HEK293 (cell line): Measurements from ENCODE around the gene BAIAP2.

ENCODE experiments used
- CTCF ChIA-PET: fragments of 350-600 bp; formaldehyde crosslinking; extraction: SDS; loops from one replicate; lab custom pipeline; 2021; ENCODE audit warnings: antibody characterized with exemption; lab: Yijun Ruan, JAX
- POLR2A ChIA-PET: fragments of 300-600 bp; formaldehyde crosslinking; extraction: SDS; loops from one replicate; lab custom pipeline; 2020; ENCODE audit warnings: antibody characterized with exemption, inconsistent platforms; lab: Yijun Ruan, JAX
- H3K27ac ChIP-seq: fragments of 200-500 bp; sonication (Bioruptor generic); 2 replicates; pipeline ENCODE4 v1.5.1; 2014; ENCODE audit warnings: low read depth, low read length, control low read depth, inconsistent platforms; ENCODE audit errors: extremely low read depth
- H3K36me3 ChIP-seq, 2 experiments: fragments of 200-500 bp in 1 of 2; sonication (Bioruptor generic) in 1 of 2; 1 replicate in 1 of 2; 2 replicates in 1 of 2; pipeline ENCODE4 v1.5.1; 2014 to 2017; ENCODE audit warnings: inconsistent platforms in 2 of 2, low read length in 2 of 2; ENCODE audit not compliant: control insufficient read depth in 2 of 2, insufficient read depth in 1 of 2
- H3K4me1 ChIP-seq: fragments of 200-500 bp; sonication (Bioruptor generic); 2 replicates; pipeline ENCODE4 v1.5.1; 2014; ENCODE audit warnings: mild to moderate bottlenecking, low read length, inconsistent platforms; ENCODE audit not compliant: control insufficient read depth, insufficient read depth
- H3K4me3 ChIP-seq: 2 replicates; pipeline ENCODE4 v1.5.1; 2011; ENCODE audit warnings: low read depth, mild to moderate bottlenecking, control low read depth, low read length, moderate library complexity
- H3K9me3 ChIP-seq: fragments of 200-500 bp; sonication (Bioruptor generic); 2 replicates; pipeline ENCODE4 v1.5.1; 2014; ENCODE audit warnings: low read depth, low read length, inconsistent platforms; ENCODE audit not compliant: control insufficient read depth, insufficient read depth
- FEZF1 ChIP-seq: fragments of 450-650 bp; formaldehyde crosslinking; IDR thresholded peaks from 2 replicates; pipeline ENCODE4 v1.5.1; 2016; ENCODE audit warnings: missing biosample characterization, missing genetic modification characterization
- HOXA7 ChIP-seq: sonication (generic); formaldehyde crosslinking; IDR thresholded peaks from 2 replicates; pipeline ENCODE4 v1.8.1; 2022; ENCODE audit warnings: missing genetic modification reagents, borderline replicate concordance
- HOXD13 ChIP-seq: sonication (generic); formaldehyde crosslinking; IDR thresholded peaks from 2 replicates; pipeline ENCODE4 v1.8.0; 2022; ENCODE audit warnings: missing genetic modification reagents, borderline replicate concordance
- PATZ1 ChIP-seq: fragments of 450-650 bp; formaldehyde crosslinking; IDR thresholded peaks from 2 replicates; pipeline ENCODE4 v1.5.1; 2016; ENCODE audit warnings: missing biosample characterization, missing genetic modification characterization
- SP2 ChIP-seq: fragments of 450-650 bp; formaldehyde crosslinking; IDR thresholded peaks from 2 replicates; pipeline ENCODE4 v1.5.1; 2016; ENCODE audit warnings: missing biosample characterization, missing genetic modification characterization
- YY1 ChIP-seq: fragments of 450-650 bp; formaldehyde crosslinking; IDR thresholded peaks from 2 replicates; pipeline ENCODE4 v1.5.1; 2018; ENCODE audit warnings: missing biosample characterization, missing genetic modification characterization
- ZBTB1 ChIP-seq: fragments of 450-650 bp; formaldehyde crosslinking; IDR thresholded peaks from 2 replicates; pipeline ENCODE4 v1.5.1; 2016; ENCODE audit warnings: missing biosample characterization, missing genetic modification characterization
- ZBTB8A ChIP-seq: fragments of 450-650 bp; formaldehyde crosslinking; IDR thresholded peaks from 2 replicates; pipeline ENCODE4 v1.5.1; 2016; ENCODE audit warnings: missing biosample characterization, missing genetic modification characterization
- ZIC2 ChIP-seq: fragments of 450-650 bp; formaldehyde crosslinking; IDR thresholded peaks from 2 replicates; pipeline ENCODE4 v1.5.1; 2016; ENCODE audit warnings: missing biosample characterization, missing genetic modification characterization
- ZNF10 ChIP-seq: fragments of 450-650 bp; formaldehyde crosslinking; IDR thresholded peaks from 2 replicates; pipeline ENCODE4 v1.5.1; 2017; ENCODE audit warnings: missing biosample characterization, missing genetic modification characterization
- ZNF138 ChIP-seq: fragments of 450-650 bp; formaldehyde crosslinking; IDR thresholded peaks from 2 replicates; pipeline ENCODE4 v1.5.1; 2016; ENCODE audit warnings: missing biosample characterization, missing genetic modification characterization, borderline replicate concordance
- ZNF155 ChIP-seq: fragments of 450-650 bp; formaldehyde crosslinking; IDR thresholded peaks from 2 replicates; pipeline ENCODE4 v1.5.1; 2016; ENCODE audit warnings: missing biosample characterization, missing genetic modification characterization
- ZNF211 ChIP-seq: fragments of 450-650 bp; formaldehyde crosslinking; IDR thresholded peaks from 2 replicates; pipeline ENCODE4 v1.5.1; 2016; ENCODE audit warnings: low read depth, missing biosample characterization, missing genetic modification characterization
- ZNF248 ChIP-seq: fragments of 450-650 bp; formaldehyde crosslinking; IDR thresholded peaks from 2 replicates; pipeline ENCODE4 v1.5.1; 2017; ENCODE audit warnings: missing biosample characterization, missing genetic modification characterization
- ZNF335 ChIP-seq: fragments of 450-650 bp; formaldehyde crosslinking; conservative IDR thresholded peaks from 2 replicates; pipeline ENCODE4 v1.5.1; 2016; ENCODE audit warnings: missing biosample characterization, missing genetic modification characterization
- ZNF341 ChIP-seq: fragments of 450-650 bp; formaldehyde crosslinking; IDR thresholded peaks from 2 replicates; pipeline ENCODE4; 2016; ENCODE audit warnings: low read depth, missing biosample characterization, missing genetic modification characterization
- ZNF404 ChIP-seq: fragments of 450-650 bp; formaldehyde crosslinking; IDR thresholded peaks from 2 replicates; pipeline ENCODE4 v1.5.1; 2017; ENCODE audit warnings: missing biosample characterization, missing genetic modification characterization
- ZNF473 ChIP-seq: fragments of 450-650 bp; formaldehyde crosslinking; IDR thresholded peaks from 2 replicates; pipeline ENCODE4 v1.5.1; 2017; ENCODE audit warnings: missing biosample characterization, missing genetic modification characterization
- ZNF530 ChIP-seq: fragments of 450-650 bp; formaldehyde crosslinking; IDR thresholded peaks from 2 replicates; pipeline ENCODE4 v1.5.1; 2016; ENCODE audit warnings: low read depth, missing biosample characterization, missing genetic modification characterization
- ZNF623 ChIP-seq: fragments of 450-650 bp; formaldehyde crosslinking; IDR thresholded peaks from 2 replicates; pipeline ENCODE4 v1.5.1; 2016; ENCODE audit warnings: missing biosample characterization, missing genetic modification characterization
- ZNF747 ChIP-seq: fragments of 450-650 bp; formaldehyde crosslinking; IDR thresholded peaks from 2 replicates; pipeline ENCODE4 v1.5.1; 2016; ENCODE audit warnings: missing biosample characterization, missing genetic modification characterization
- ZNF768 ChIP-seq: fragments of 450-650 bp; formaldehyde crosslinking; IDR thresholded peaks from 2 replicates; pipeline ENCODE4 v1.5.1; 2018; ENCODE audit warnings: missing biosample characterization, mild to moderate bottlenecking, missing genetic modification characterization
- ZNF792 ChIP-seq: fragments of 450-650 bp; formaldehyde crosslinking; IDR thresholded peaks from 2 replicates; pipeline ENCODE4 v1.5.1; 2016; ENCODE audit warnings: missing biosample characterization, missing genetic modification characterization
- ZSCAN16 ChIP-seq: fragments of 450-650 bp; formaldehyde crosslinking; IDR thresholded peaks from 2 replicates; pipeline ENCODE4 v1.5.1; 2016; ENCODE audit warnings: missing biosample characterization, missing genetic modification characterization
- TF ChIP-seq, protein P1 (sequence below): fragments of 450-650 bp; formaldehyde crosslinking; IDR thresholded peaks from 2 replicates; pipeline ENCODE4 v1.5.1; 2016; ENCODE audit warnings: missing biosample characterization, missing genetic modification characterization, borderline replicate concordance
- TF ChIP-seq, protein P2 (sequence below): fragments of 450-650 bp; formaldehyde crosslinking; IDR thresholded peaks from 2 replicates; pipeline ENCODE4 v1.5.1; 2017; ENCODE audit warnings: missing biosample characterization, mild to moderate bottlenecking, missing genetic modification characterization, moderate library complexity
- TF ChIP-seq, protein P3 (sequence below): fragments of 450-650 bp; formaldehyde crosslinking; IDR thresholded peaks from 2 replicates; pipeline ENCODE4 v1.5.1; 2016; ENCODE audit warnings: missing biosample characterization, missing genetic modification characterization

The BAIAP2 gene

GRCh38 chr17:81003711-81004475 is 31.1 kb upstream of the BAIAP2 start (continued):
- TF ChIP-seq, protein P1, sequence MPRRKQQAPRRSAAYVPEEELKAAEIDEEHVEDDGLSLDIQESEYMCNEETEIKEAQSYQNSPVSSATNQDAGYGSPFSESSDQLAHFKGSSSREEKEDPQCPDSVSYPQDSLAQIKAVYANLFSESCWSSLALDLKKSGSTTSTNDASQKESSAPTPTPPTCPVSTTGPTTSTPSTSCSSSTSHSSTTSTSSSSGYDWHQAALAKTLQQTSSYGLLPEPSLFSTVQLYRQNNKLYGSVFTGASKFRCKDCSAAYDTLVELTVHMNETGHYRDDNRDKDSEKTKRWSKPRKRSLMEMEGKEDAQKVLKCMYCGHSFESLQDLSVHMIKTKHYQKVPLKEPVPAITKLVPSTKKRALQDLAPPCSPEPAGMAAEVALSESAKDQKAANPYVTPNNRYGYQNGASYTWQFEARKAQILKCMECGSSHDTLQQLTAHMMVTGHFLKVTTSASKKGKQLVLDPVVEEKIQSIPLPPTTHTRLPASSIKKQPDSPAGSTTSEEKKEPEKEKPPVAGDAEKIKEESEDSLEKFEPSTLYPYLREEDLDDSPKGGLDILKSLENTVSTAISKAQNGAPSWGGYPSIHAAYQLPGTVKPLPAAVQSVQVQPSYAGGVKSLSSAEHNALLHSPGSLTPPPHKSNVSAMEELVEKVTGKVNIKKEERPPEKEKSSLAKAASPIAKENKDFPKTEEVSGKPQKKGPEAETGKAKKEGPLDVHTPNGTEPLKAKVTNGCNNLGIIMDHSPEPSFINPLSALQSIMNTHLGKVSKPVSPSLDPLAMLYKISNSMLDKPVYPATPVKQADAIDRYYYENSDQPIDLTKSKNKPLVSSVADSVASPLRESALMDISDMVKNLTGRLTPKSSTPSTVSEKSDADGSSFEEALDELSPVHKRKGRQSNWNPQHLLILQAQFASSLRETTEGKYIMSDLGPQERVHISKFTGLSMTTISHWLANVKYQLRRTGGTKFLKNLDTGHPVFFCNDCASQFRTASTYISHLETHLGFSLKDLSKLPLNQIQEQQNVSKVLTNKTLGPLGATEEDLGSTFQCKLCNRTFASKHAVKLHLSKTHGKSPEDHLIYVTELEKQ = no peak
- no peak for TF ChIP-seq ZNF473
- TF ChIP-seq ZNF623 = no peak
- peak; percentile 65 for TF ChIP-seq FEZF1 (tag by site-specific recombination)
- TF ChIP-seq ZNF10 (tag by site-specific recombination) = no peak
- no peak for TF ChIP-seq YY1 (tag by site-specific recombination)
- TF ChIP-seq, protein P2, sequence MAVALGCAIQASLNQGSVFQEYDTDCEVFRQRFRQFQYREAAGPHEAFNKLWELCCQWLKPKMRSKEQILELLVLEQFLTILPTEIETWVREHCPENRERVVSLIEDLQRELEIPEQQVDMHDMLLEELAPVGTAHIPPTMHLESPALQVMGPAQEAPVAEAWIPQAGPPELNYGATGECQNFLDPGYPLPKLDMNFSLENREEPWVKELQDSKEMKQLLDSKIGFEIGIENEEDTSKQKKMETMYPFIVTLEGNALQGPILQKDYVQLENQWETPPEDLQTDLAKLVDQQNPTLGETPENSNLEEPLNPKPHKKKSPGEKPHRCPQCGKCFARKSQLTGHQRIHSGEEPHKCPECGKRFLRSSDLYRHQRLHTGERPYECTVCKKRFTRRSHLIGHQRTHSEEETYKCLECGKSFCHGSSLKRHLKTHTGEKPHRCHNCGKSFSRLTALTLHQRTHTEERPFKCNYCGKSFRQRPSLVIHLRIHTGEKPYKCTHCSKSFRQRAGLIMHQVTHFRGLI (tag by site-specific recombination) = peak; percentile 86
- no peak for TF ChIP-seq ZNF341
- peak; percentile 48; the same call in 1 of the 2 replicates for TF ChIP-seq PATZ1
- TF ChIP-seq ZBTB8A = peak; percentile 63; the same call in 1 of the 2 replicates
- peak; percentile 39; the same call in 1 of the 2 replicates for TF ChIP-seq ZNF335 (tag by site-specific recombination)
- no peak for TF ChIP-seq ZNF211 (tag by site-specific recombination)
- 0 out of 2 replicates have a peak, but pooled peaks have one; percentile 7 for TF ChIP-seq SP2
- TF ChIP-seq, protein P3, sequence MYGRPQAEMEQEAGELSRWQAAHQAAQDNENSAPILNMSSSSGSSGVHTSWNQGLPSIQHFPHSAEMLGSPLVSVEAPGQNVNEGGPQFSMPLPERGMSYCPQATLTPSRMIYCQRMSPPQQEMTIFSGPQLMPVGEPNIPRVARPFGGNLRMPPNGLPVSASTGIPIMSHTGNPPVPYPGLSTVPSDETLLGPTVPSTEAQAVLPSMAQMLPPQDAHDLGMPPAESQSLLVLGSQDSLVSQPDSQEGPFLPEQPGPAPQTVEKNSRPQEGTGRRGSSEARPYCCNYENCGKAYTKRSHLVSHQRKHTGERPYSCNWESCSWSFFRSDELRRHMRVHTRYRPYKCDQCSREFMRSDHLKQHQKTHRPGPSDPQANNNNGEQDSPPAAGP (tag by site-specific recombination) = peak; percentile 70; the same call in 1 of the 2 replicates

DNA sequence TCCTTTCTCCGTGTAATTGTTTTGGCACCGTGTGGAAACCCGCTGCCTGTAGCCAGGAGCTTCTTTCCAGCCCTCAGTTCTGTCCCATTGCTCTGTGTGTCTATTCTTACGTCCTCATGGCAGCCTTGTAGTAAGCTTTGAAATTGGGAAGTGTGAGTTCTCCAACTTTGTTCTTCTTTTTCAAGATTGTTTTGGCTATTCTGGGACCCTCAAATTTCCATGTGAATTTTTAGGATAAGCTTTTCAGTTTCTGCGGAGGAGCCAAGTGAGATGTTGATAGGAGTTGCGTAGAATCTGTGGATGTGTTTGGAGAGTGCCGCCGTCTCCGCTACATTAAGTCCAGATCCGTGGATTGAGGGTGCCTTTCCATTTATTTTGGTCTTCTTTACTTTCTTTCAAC is 28.1 kb upstream of the BAIAP2 start:
- POLR2A ChIA-PET = interaction anchor here (1.5 kb wide), 1 partner anchor 552 kb away, joined by 3 read pairs; no protein-coding TSS in a partner anchor
- H3K4me3 ChIP-seq = no peak overlapping the region
- peaks cover 9% of the 10 kb centered on the region for H3K4me1 ChIP-seq
- no peak overlapping the region for H3K27ac ChIP-seq
- H3K36me3 ChIP-seq = no peaks in the 10 kb centered on the region
- CTCF ChIA-PET = interaction anchor here (0.7 to 2.0 kb wide), 6 partner anchors 9 to 467 kb away, joined by 3 to 20 read pairs (median 5); no protein-coding TSS in a partner anchor
- no peaks in the 10 kb centered on the region for H3K9me3 ChIP-seq
- TF ChIP-seq ZNF138 (no peak), ZNF248 (tag by site-specific recombination) (no peak), ZNF792 (tag by site-specific recombination) (no peak), ZNF747 (no peak), HOXA7 (CRISPR knock-in tag) (no peak), ZNF155 (tag by site-specific recombination) (no peak), ZSCAN16 (tag by site-specific recombination) (no peak), ZNF530 (no peak), ZNF768 (tag by site-specific recombination) (no peak), ZIC2 (tag by site-specific recombination) (no peak), HOXD13 (CRISPR knock-in tag) (no peak), ZNF404 (no peak), ZBTB1 (no peak)
